Effector memory CD8-positive, alpha-beta T cell (primary cell): ENCODE data around the gene GRAMD4.

Source experiments
- ATAC-seq: fragments of 150-1000 bp; cut with Tn5 transposase; replicated peaks from 2 replicates; pipeline ENCODE4 v1.10.0; 2021; ENCODE audit warnings: mild to moderate bottlenecking, moderate library complexity
- DNase-seq, 3 experiments: peaks; one replicate each; pipeline ENCODE4 v3.0.0; 2021
- H3K27ac Mint-ChIP-seq, 2 donors: one replicate each; pipeline ENCODE4 v1.8.0; 2022; ENCODE audit warnings: mild to moderate bottlenecking in 2 of 2, mixed read lengths in 2 of 2, moderate library complexity in 2 of 2
- H3K27me3 Mint-ChIP-seq, 2 donors: one replicate each; pipeline ENCODE4 v1.8.0; 2022; ENCODE audit warnings: mixed read lengths in 2 of 2
- H3K36me3 Mint-ChIP-seq: one replicate; pipeline ENCODE4 v1.8.0; 2022; ENCODE audit warnings: mild to moderate bottlenecking, moderate library complexity, mixed read lengths; ENCODE audit not compliant: insufficient read depth
- H3K4me1 Mint-ChIP-seq, 2 donors: one replicate each; pipeline ENCODE4 v1.8.0; 2022; ENCODE audit warnings: low read depth in 2 of 2, mixed read lengths in 2 of 2
- H3K4me3 Mint-ChIP-seq, 2 donors: one replicate each; pipeline ENCODE4 v1.8.0; 2022; ENCODE audit warnings: mild to moderate bottlenecking in 2 of 2, mixed read lengths in 2 of 2, moderate library complexity in 2 of 2
- H3K9me3 Mint-ChIP-seq, 2 donors: one replicate each; pipeline ENCODE4 v1.8.0; 2022; ENCODE audit warnings: mixed read lengths in 2 of 2

Gene GRAMD4

GRCh38 chr22:46596032-46596441, 24.1 kb upstream of the GRAMD4 start:
- H3K4me1 Mint-ChIP-seq = peaks cover 12 to 20% of the 10 kb centered on the region in 2 donors
- H3K27me3 Mint-ChIP-seq = no peaks in the 10 kb centered on the region
- no peak for ATAC-seq
- H3K4me3 Mint-ChIP-seq = no peak overlapping the region
- no peaks in the 10 kb centered on the region for H3K36me3 Mint-ChIP-seq
- H3K27ac Mint-ChIP-seq = no peak overlapping the region
- no peaks in the 10 kb centered on the region for H3K9me3 Mint-ChIP-seq
- DNase-seq = no peak

GRCh38 chr22:46596819-46597218, 23.4 kb upstream of the GRAMD4 start:
- Mint-ChIP-seq H3K27me3 (no peaks in the 10 kb centered on the region), H3K27ac (no peak overlapping the region), H3K4me3 (no peak overlapping the region), H3K36me3 (no peaks in the 10 kb centered on the region), H3K9me3 (no peaks in the 10 kb centered on the region), H3K4me1 (peaks cover 12 to 19% of the 10 kb centered on the region in 2 donors)
- no peak for DNase-seq
- ATAC-seq = no peak

GRCh38 chr22:46598224-46598623, 22.0 kb upstream of the GRAMD4 start:
- H3K4me1 Mint-ChIP-seq = peaks cover 0 to 8% of the 10 kb centered on the region in 2 donors
- H3K9me3 Mint-ChIP-seq = no peaks in the 10 kb centered on the region
- no peaks in the 10 kb centered on the region for H3K27me3 Mint-ChIP-seq
- no peak for DNase-seq
- H3K36me3 Mint-ChIP-seq = no peaks in the 10 kb centered on the region
- H3K27ac Mint-ChIP-seq = no peak overlapping the region
- no peak for ATAC-seq
- H3K4me3 Mint-ChIP-seq = no peak overlapping the region

GRCh38 chr22:46598737-46599424, 21.3 kb upstream of the GRAMD4 start:
- Mint-ChIP-seq H3K36me3 (no peaks in the 10 kb centered on the region), H3K4me3 (no peak overlapping the region), H3K4me1 (peaks cover 3 to 8% of the 10 kb centered on the region in 2 donors), H3K27ac (no peak overlapping the region), H3K9me3 (no peaks in the 10 kb centered on the region), H3K27me3 (no peaks in the 10 kb centered on the region)
- DNase-seq (no peak), ATAC-seq (no peak)

GRCh38 chr22:46600273-46600796, 19.9 kb upstream of the GRAMD4 start:
- DNase-seq (no peak), ATAC-seq (no peak)
- Mint-ChIP-seq H3K9me3 (no peaks in the 10 kb centered on the region), H3K4me3 (no peak overlapping the region), H3K4me1 (peaks cover 13% of the 10 kb centered on the region in 2 donors), H3K27me3 (no peaks in the 10 kb centered on the region), H3K27ac (no peak overlapping the region), H3K36me3 (peaks cover 4% of the 10 kb centered on the region)

GRCh38 chr22:46602025-46602424, 18.2 kb upstream of the GRAMD4 start:
- H3K27ac Mint-ChIP-seq = no peak overlapping the region
- peaks cover 4% of the 10 kb centered on the region for H3K36me3 Mint-ChIP-seq
- ATAC-seq (no peak), DNase-seq (no peak)
- H3K4me1 Mint-ChIP-seq = peaks cover 13 to 15% of the 10 kb centered on the region in 2 donors
- H3K9me3 Mint-ChIP-seq = no peaks in the 10 kb centered on the region
- no peak overlapping the region for H3K4me3 Mint-ChIP-seq
- H3K27me3 Mint-ChIP-seq = no peaks in the 10 kb centered on the region

GRCh38 chr22:46604306-46604690, 15.9 kb upstream of the GRAMD4 start:
- ATAC-seq (peak; percentile 86), DNase-seq (peak in 2 of 3 experiments; percentile 11 to 19)
- peaks cover 9 to 15% of the 10 kb centered on the region in 2 donors for H3K4me1 Mint-ChIP-seq
- H3K27me3 Mint-ChIP-seq = no peaks in the 10 kb centered on the region
- no peaks in the 10 kb centered on the region for H3K9me3 Mint-ChIP-seq
- peak overlapping the region; percentile 84 to 89 for H3K27ac Mint-ChIP-seq
- peak overlapping the region; percentile 72 to 80 for H3K4me3 Mint-ChIP-seq
- peaks cover 4% of the 10 kb centered on the region for H3K36me3 Mint-ChIP-seq

GRCh38 chr22:46605117-46605516, 15.1 kb upstream of the GRAMD4 start:
- Mint-ChIP-seq H3K36me3 (peaks cover 4% of the 10 kb centered on the region), H3K4me3 (no peak overlapping the region), H3K9me3 (no peaks in the 10 kb centered on the region), H3K27me3 (no peaks in the 10 kb centered on the region), H3K27ac (no peak overlapping the region), H3K4me1 (peaks cover 9 to 15% of the 10 kb centered on the region in 2 donors)
- no peak for ATAC-seq
- DNase-seq = no peak

GRCh38 chr22:46606886-46607285, 13.3 kb upstream of the GRAMD4 start:
- DNase-seq (no peak), ATAC-seq (no peak)
- Mint-ChIP-seq H3K36me3 (peaks cover 4% of the 10 kb centered on the region), H3K27me3 (no peaks in the 10 kb centered on the region), H3K27ac (no peak overlapping the region), H3K4me1 (peaks cover 9 to 15% of the 10 kb centered on the region in 2 donors), H3K9me3 (no peaks in the 10 kb centered on the region), H3K4me3 (no peak overlapping the region)

- ATAC-seq (no peak), DNase-seq (no peak)
- peaks cover 16 to 19% of the 10 kb centered on the region in 2 donors for H3K4me1 Mint-ChIP-seq
- peaks cover 4% of the 10 kb centered on the region for H3K36me3 Mint-ChIP-seq
- no peaks in the 10 kb centered on the region for H3K9me3 Mint-ChIP-seq
- no peak overlapping the region for H3K27ac Mint-ChIP-seq
- no peaks in the 10 kb centered on the region for H3K27me3 Mint-ChIP-seq
- no peak overlapping the region for H3K4me3 Mint-ChIP-seq
Observed at GRCh38 chr22:46607483-46608114, 12.6 kb upstream of the GRAMD4 start.

GRCh38 chr22:46609175-46609690, 11.0 kb upstream of the GRAMD4 start:
- Mint-ChIP-seq H3K4me3 (no peak overlapping the region), H3K36me3 (peaks cover 1% of the 10 kb centered on the region), H3K27ac (peak overlapping the region in 1 of 2 donors; percentile 35), H3K4me1 (peaks cover 24 to 28% of the 10 kb centered on the region in 2 donors), H3K9me3 (no peaks in the 10 kb centered on the region), H3K27me3 (no peaks in the 10 kb centered on the region)
- DNase-seq (no peak), ATAC-seq (no peak)

GRCh38 chr22:46609724-46610201, 10.4 kb upstream of the GRAMD4 start:
- DNase-seq = no peak
- Mint-ChIP-seq H3K36me3 (peaks cover 4% of the 10 kb centered on the region), H3K27ac (peak overlapping the region in 1 of 2 donors; percentile 35), H3K4me1 (peaks cover 25 to 26% of the 10 kb centered on the region in 2 donors), H3K9me3 (no peaks in the 10 kb centered on the region), H3K4me3 (no peak overlapping the region), H3K27me3 (no peaks in the 10 kb centered on the region)
- ATAC-seq = no peak

- Mint-ChIP-seq H3K27ac (no peak overlapping the region), H3K27me3 (no peaks in the 10 kb centered on the region), H3K4me1 (peaks cover 22 to 26% of the 10 kb centered on the region in 2 donors), H3K4me3 (no peak overlapping the region), H3K36me3 (peaks cover 4% of the 10 kb centered on the region), H3K9me3 (no peaks in the 10 kb centered on the region)
- ATAC-seq (no peak), DNase-seq (no peak)
Observed at GRCh38 chr22:46610356-46610755, 9.8 kb upstream of the GRAMD4 start.

GRCh38 chr22:46611189-46611588, 9.0 kb upstream of the GRAMD4 start:
- Mint-ChIP-seq H3K36me3 (peaks cover 4% of the 10 kb centered on the region), H3K9me3 (no peaks in the 10 kb centered on the region), H3K4me1 (peaks cover 20 to 26% of the 10 kb centered on the region in 2 donors), H3K4me3 (no peak overlapping the region), H3K27me3 (no peaks in the 10 kb centered on the region), H3K27ac (no peak overlapping the region)
- DNase-seq (no peak), ATAC-seq (no peak)
